Adrenal gland (tissue), 5 donors: Measurements from ENCODE around the gene SYT5.

Experiments used
- CTCF ChIP-seq, 6 experiments: fragments of 450-650 bp in 4 of 6; fragments of 200-600 bp in 2 of 6; sonication (generic) in 1 of 6; IDR thresholded peaks; 1 replicate in 5 of 6; 2 replicates in 1 of 6; pipeline versions ENCODE4 v1.5.1 to v1.8.0; 2016 to 2021; ENCODE audit warnings: antibody characterized with exemption in 6 of 6, mild to moderate bottlenecking in 2 of 6, moderate library complexity in 1 of 6
- POLR2A ChIP-seq, 2 donors: fragments of 450-650 bp; IDR thresholded peaks; one replicate each; pipeline ENCODE4 v1.6.1; 2017; ENCODE audit warnings: antibody characterized with exemption in 2 of 2, mild to moderate bottlenecking in 2 of 2, moderate library complexity in 1 of 2
- donor health status: DM: no; HTN: no; CAD: no.

- TF ChIP-seq POLR2A (IDR thresholded peaks at IDR 0.05): no peak
- TF ChIP-seq CTCF (IDR thresholded peaks at IDR 0.05): no peak
Observed at GRCh38 chr19:55229789-55230182, 49.7 kb upstream of the SYT5 start.
